CD14-positive monocyte (primary cell): Measurements from ENCODE around the gene CBX4. TPM values are rescaled to one million over a fixed set of nuclear protein-coding genes. Genes with fewer than 3 reads are reported as not detected.
"Not testable (repeated sequence)": the region's sequence is repeated elsewhere in the genome, so short reads cannot be mapped to it uniquely, and the experiment has no call there.

ENCODE experiments used
- DNase-seq, 3 donors: peaks; one replicate each; pipeline ENCODE4 v3.0.0-alpha.2; 2011 to 2022
- H2AFZ ChIP-seq: 2 replicates; pipeline ENCODE4 v1.6.0; 2012; ENCODE audit warnings: mild to moderate bottlenecking, low read depth, low read length, inconsistent platforms; ENCODE audit not compliant: insufficient read depth, poor library complexity, severe bottlenecking
- H3K27ac ChIP-seq, 2 donors: 1 replicate in 1 of 2; 2 replicates in 1 of 2; pipeline ENCODE4 v1.5.1; 2012 to 2013; ENCODE audit warnings: low read length in 2 of 2, control low read depth in 1 of 2, inconsistent platforms in 1 of 2, low read depth in 1 of 2, mild to moderate bottlenecking in 1 of 2
- H3K27me3 ChIP-seq, 2 donors: one replicate each; pipeline versions ENCODE4 v1.6.0 to v1.6.1; 2011 to 2013; ENCODE audit warnings: low read length in 2 of 2; ENCODE audit not compliant: control insufficient read depth in 2 of 2, insufficient read depth in 2 of 2
- H3K36me3 ChIP-seq, 2 donors: replicated peaks in 1 of 2; 1 replicate in 1 of 2; 2 replicates in 1 of 2; pipeline versions ENCODE4 v1.5.1 to v1.6.1; 2012 to 2013; ENCODE audit warnings: low read length in 2 of 2, control low read depth in 1 of 2, inconsistent platforms in 1 of 2, mild to moderate bottlenecking in 1 of 2; ENCODE audit not compliant: insufficient read depth in 2 of 2, control insufficient read depth in 1 of 2
- H3K4me1 ChIP-seq, 2 donors: 1 replicate in 1 of 2; 2 replicates in 1 of 2; pipeline versions ENCODE4 v1.5.1 to v1.6.1; 2012 to 2013; ENCODE audit warnings: low read length in 2 of 2, control low read depth in 1 of 2, inconsistent platforms in 1 of 2, mild to moderate bottlenecking in 1 of 2, moderate library complexity in 1 of 2; ENCODE audit not compliant: insufficient read depth in 2 of 2, control insufficient read depth in 1 of 2
- H3K4me2 ChIP-seq: replicated peaks from 2 replicates; pipeline ENCODE3; 2012; ENCODE audit warnings: low read length, moderate library complexity, mild to moderate bottlenecking; ENCODE audit not compliant: poor library complexity, severe bottlenecking; ENCODE audit errors: extremely low read depth
- H3K4me3 ChIP-seq, 3 experiments: fragments of 200-600 bp in 1 of 3; sonication (generic) in 1 of 3; replicated peaks in 1 of 3; 1 replicate in 2 of 3; 2 replicates in 1 of 3; pipeline ENCODE4 v1.5.1; 2011 to 2013; ENCODE audit warnings: low read length in 3 of 3, mild to moderate bottlenecking in 3 of 3, control low read depth in 2 of 3, low read depth in 2 of 3, inconsistent platforms in 1 of 3, moderate library complexity in 1 of 3
- H3K79me2 ChIP-seq: 2 replicates; pipeline ENCODE4 v1.6.0; 2012; ENCODE audit warnings: mild to moderate bottlenecking, control low read depth, inconsistent platforms, low read length, moderate library complexity; ENCODE audit not compliant: insufficient read depth
- H3K9ac ChIP-seq: 2 replicates; pipeline ENCODE4 v1.6.0; 2017; ENCODE audit warnings: low read length, mild to moderate bottlenecking; ENCODE audit not compliant: insufficient read depth, poor library complexity, severe bottlenecking
- H3K9me3 ChIP-seq, 2 donors: replicated peaks in 1 of 2; 1 replicate in 1 of 2; 2 replicates in 1 of 2; pipeline versions ENCODE4 v1.5.1 to v1.6.1; 2012 to 2013; ENCODE audit warnings: low read length in 2 of 2, control low read depth in 1 of 2; ENCODE audit not compliant: control insufficient read depth in 1 of 2, insufficient read depth in 1 of 2
- H4K20me1 ChIP-seq: 2 replicates; pipeline ENCODE4 v1.6.0; 2012; ENCODE audit warnings: mild to moderate bottlenecking, low read length, control low read depth, moderate library complexity; ENCODE audit not compliant: insufficient read depth
- H3K27ac Mint-ChIP-seq, 7 donors: one replicate each; pipeline ENCODE4 v1.8.0; 2020; ENCODE audit warnings: mild to moderate bottlenecking in 7 of 7, mixed read lengths in 7 of 7, moderate library complexity in 6 of 7, inconsistent platforms in 2 of 7
- H3K27me3 Mint-ChIP-seq, 3 donors: one replicate each; pipeline ENCODE4 v1.8.0; 2021 to 2022; ENCODE audit warnings: low read depth in 3 of 3, mild to moderate bottlenecking in 3 of 3, mixed read lengths in 3 of 3, moderate library complexity in 3 of 3, inconsistent platforms in 1 of 3
- H3K36me3 Mint-ChIP-seq, 2 donors: one replicate each; pipeline ENCODE4 v1.8.0; 2020; ENCODE audit warnings: mixed read lengths in 2 of 2, inconsistent platforms in 1 of 2, mild to moderate bottlenecking in 1 of 2
- H3K4me1 Mint-ChIP-seq: one replicate; pipeline ENCODE4 v1.8.0; 2020; ENCODE audit warnings: mild to moderate bottlenecking, mixed read lengths
- H3K4me3 Mint-ChIP-seq, 2 donors: one replicate each; pipeline ENCODE4 v1.8.0; 2020; ENCODE audit warnings: mild to moderate bottlenecking in 2 of 2, mixed read lengths in 2 of 2, moderate library complexity in 1 of 2
- H3K9me3 Mint-ChIP-seq, 7 donors: one replicate each; pipeline ENCODE4 v1.8.0; 2020 to 2022; ENCODE audit warnings: mixed read lengths in 7 of 7, mild to moderate bottlenecking in 6 of 7, moderate library complexity in 6 of 7, inconsistent platforms in 2 of 7
- WGBS: methylation state at CpG from one replicate; pipeline ENCODE4 v1.1.5; 2013; ENCODE audit warnings: missing lambda C conversion rate; ENCODE audit not compliant: insufficient coverage; 5-methylcytosine and 5-hydroxymethylcytosine counted together
- intact Hi-C, 2 donors: fragments of 100-400 bp; cut with micrococcal nuclease; formaldehyde crosslinking; loops; one replicate each; pipeline versions ENCODE4 v1.15.0 to v1.15.1; 2023
- polyA plus RNA-seq, 3 donors: library from polyadenylated mRNA; depleted of rRNA in 1 of 3; unstranded in 2 of 3; stranded (reverse) in 1 of 3; fragments of 300-500 nt in 2 of 3; fragments of >200 nt in 1 of 3; fragmentation: Illumina TruSeq in 2 of 3; gene quantifications; 1 replicate in 2 of 3; 2 replicates in 1 of 3; pipeline ENCODE4 v1.2.3, GENCODE V29; 2012 to 2021
- TF ChIP-seq, protein P1 (sequence below): fragments of 200-600 bp; IDR thresholded peaks from one replicate; pipeline ENCODE4 v1.8.0; 2022; ENCODE audit warnings: antibody characterized with exemption, mild to moderate bottlenecking

CBX4 gene
- polyA plus RNA-seq, 3 donors: 1.4 to 82.8 (median 3.6) TPM

GRCh38 chr17:79854080-79855060, 15.1 kb upstream of the CBX4 start:
- H2AFZ ChIP-seq: no peak overlapping the region
- H4K20me1 ChIP-seq: no peaks in the 10 kb centered on the region
- Mint-ChIP-seq H3K9me3 (peaks cover 0 to 2% (median 0%) of the 10 kb centered on the region in 7 donors), H3K4me3 (no peak overlapping the region), H3K27me3 (peaks cover 8 to 20% (median 11%) of the 10 kb centered on the region in 3 donors), H3K4me1 (peaks cover 7% of the 10 kb centered on the region), H3K27ac (no peak overlapping the region), H3K36me3 (no peaks in the 10 kb centered on the region)
- H3K4me2 ChIP-seq: no peak overlapping the region
- H3K4me3 ChIP-seq: no peak overlapping the region
- DNase-seq: no peak
- H3K79me2 ChIP-seq: no peaks in the 10 kb centered on the region
- no peaks in the 10 kb centered on the region for H3K9me3 ChIP-seq
- H3K27ac ChIP-seq: no peak overlapping the region
- no peaks in the 10 kb centered on the region for H3K27me3 ChIP-seq
- TF ChIP-seq, protein P1, sequence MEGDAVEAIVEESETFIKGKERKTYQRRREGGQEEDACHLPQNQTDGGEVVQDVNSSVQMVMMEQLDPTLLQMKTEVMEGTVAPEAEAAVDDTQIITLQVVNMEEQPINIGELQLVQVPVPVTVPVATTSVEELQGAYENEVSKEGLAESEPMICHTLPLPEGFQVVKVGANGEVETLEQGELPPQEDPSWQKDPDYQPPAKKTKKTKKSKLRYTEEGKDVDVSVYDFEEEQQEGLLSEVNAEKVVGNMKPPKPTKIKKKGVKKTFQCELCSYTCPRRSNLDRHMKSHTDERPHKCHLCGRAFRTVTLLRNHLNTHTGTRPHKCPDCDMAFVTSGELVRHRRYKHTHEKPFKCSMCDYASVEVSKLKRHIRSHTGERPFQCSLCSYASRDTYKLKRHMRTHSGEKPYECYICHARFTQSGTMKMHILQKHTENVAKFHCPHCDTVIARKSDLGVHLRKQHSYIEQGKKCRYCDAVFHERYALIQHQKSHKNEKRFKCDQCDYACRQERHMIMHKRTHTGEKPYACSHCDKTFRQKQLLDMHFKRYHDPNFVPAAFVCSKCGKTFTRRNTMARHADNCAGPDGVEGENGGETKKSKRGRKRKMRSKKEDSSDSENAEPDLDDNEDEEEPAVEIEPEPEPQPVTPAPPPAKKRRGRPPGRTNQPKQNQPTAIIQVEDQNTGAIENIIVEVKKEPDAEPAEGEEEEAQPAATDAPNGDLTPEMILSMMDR: no peak
- WGBS: 84% methylated on average over 14 of the region's 14 CpGs
- intact Hi-C loops: no loop called here
- peaks cover 7 to 12% of the 10 kb centered on the region in 2 donors for H3K4me1 ChIP-seq
- H3K36me3 ChIP-seq: no peaks in the 10 kb centered on the region
- no peak overlapping the region for H3K9ac ChIP-seq

- 76% methylated on average over 6 of the region's 10 CpGs for WGBS
Measured at GRCh38 chr17:79853168-79853567, 13.9 kb upstream of the CBX4 start.

More at GRCh38 chr17:79853168-79853567, 13.9 kb upstream of the CBX4 start:
- H3K9me3 ChIP-seq, intact Hi-C loops, H3K4me1 Mint-ChIP-seq, H3K27ac Mint-ChIP-seq, H3K79me2 ChIP-seq, H3K36me3 Mint-ChIP-seq, H3K9me3 Mint-ChIP-seq, H3K4me3 Mint-ChIP-seq, H4K20me1 ChIP-seq, H3K27ac ChIP-seq, H3K36me3 ChIP-seq, DNase-seq: not testable (repeated sequence)
- peak overlapping the region; percentile 68 for H3K4me2 ChIP-seq
- peaks cover 16 to 24% (median 20%) of the 10 kb centered on the region in 3 donors for H3K27me3 Mint-ChIP-seq
- H2AFZ ChIP-seq: peak overlapping the region; percentile 33
- H3K4me1 ChIP-seq: peaks cover 7 to 12% of the 10 kb centered on the region in 2 donors
- H3K27me3 ChIP-seq: peaks cover 1 to 10% of the 10 kb centered on the region in 2 donors
- H3K9ac ChIP-seq: peak overlapping the region; percentile 15
- H3K4me3 ChIP-seq: peak overlapping the region in 1 of 3 experiments; percentile 72
